ENCODE data around the gene METTL25. TPM values are rescaled to one million over a fixed set of nuclear protein-coding genes. Genes with fewer than 3 reads are reported as not detected.

Gene METTL25
- total and polyA plus RNA-seq, 2 of the 8 experiments (the other 6 are each of a cell fraction or from before 2014, with no cell fraction given), result 2.4 to 8.3 TPM

- no peak for TF ChIP-seq TAF7 (optimal IDR thresholded peaks at IDR 0.05; ENCODE audit: borderline replicate concordance, low read depth, low read length)
- no peak for TF ChIP-seq CEBPB (IDR thresholded peaks at IDR 0.05; ENCODE audit: low read depth, low read length)
- no peak for TF ChIP-seq MAFK (IDR thresholded peaks at IDR 0.05; ENCODE audit: low read depth, low read length)
- no peak for TF ChIP-seq HDAC6 (IDR thresholded peaks at IDR 0.05; ENCODE audit: low read depth, low read length)
- TF ChIP-seq BACH1 (IDR thresholded peaks at IDR 0.05; ENCODE audit: low read length), result no peak
- TF ChIP-seq CTBP2 (IDR thresholded peaks at IDR 0.05; ENCODE audit: borderline replicate concordance, insufficient read depth, insufficient read length, low read length), result no peak
Observed at GRCh38 chr12:82363990-82364389, 5.7 kb downstream of the METTL25 start (continued).
